Omental fat pad (tissue), 4 donors: Measurements from ENCODE around the gene OGG1. TPM values are rescaled to one million over a fixed set of nuclear protein-coding genes. Genes with fewer than 3 reads are reported as not detected.

Experiments used
- ATAC-seq: fragments of 150-250 bp; one replicate; pipeline ENCODE4 v1.9.1; 2016; ENCODE audit warnings: mild to moderate bottlenecking, moderate library complexity; ENCODE audit not compliant: low FRiP score
- DNase-seq: peaks from one replicate; pipeline ENCODE4 v3.0.0-alpha.2; 2019; ENCODE audit warnings: low spot score
- CTCF ChIP-seq, 3 donors: fragments of 450-650 bp; IDR thresholded peaks; one replicate each; pipeline ENCODE4 v1.5.1; 2016 to 2017; ENCODE audit warnings: antibody characterized with exemption in 3 of 3, mild to moderate bottlenecking in 3 of 3, moderate library complexity in 2 of 3
- total RNA-seq, 4 donors: library from RNA; depleted of rRNA; stranded (reverse); fragments of >200 nt; gene quantifications; one replicate each; pipeline ENCODE4 v1.1.0, GENCODE V29; 2016

OGG1 gene
- total RNA-seq, 4 donors from 2014 or later, result 15.6 to 27.1 (median 19.5) TPM

DNA sequence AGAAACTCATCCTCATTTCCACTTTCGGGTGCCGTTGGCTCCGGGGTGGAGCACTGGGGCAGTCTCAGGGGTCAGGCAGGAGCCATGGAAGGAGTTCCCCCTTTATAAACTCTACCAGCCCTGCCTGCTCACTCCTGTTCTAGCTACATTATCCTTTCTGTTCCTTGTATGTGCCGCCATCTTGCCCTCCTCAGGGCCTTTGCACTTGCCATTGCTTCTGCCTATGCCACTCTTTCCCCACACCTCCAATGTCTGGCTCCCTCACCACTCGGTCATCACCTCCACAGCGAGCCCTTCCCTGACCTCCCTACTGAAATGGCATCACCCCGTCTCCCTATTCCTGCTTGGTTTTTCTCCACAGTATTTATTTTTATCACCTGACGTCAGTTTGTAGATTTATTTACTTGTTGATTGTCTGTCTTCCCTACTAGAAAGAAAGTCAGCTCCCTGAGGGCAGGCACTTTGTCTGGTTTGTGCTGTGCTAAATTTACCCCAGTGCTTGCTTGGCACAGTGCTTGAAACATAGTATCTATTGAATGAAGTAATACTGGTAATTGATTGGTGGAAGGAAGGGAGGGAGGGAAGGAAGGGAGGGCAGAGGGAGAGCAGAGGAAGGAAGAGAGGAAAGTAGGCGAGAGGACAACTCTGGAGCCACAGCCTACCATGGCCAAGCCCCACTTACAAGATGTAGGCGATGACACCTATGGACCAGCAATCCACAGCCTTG, 11.2 kb downstream of the OGG1 start:
- DNase-seq (no peak), ATAC-seq (no peak)
- TF ChIP-seq CTCF (IDR thresholded peaks at IDR 0.05), result no peak

DNA sequence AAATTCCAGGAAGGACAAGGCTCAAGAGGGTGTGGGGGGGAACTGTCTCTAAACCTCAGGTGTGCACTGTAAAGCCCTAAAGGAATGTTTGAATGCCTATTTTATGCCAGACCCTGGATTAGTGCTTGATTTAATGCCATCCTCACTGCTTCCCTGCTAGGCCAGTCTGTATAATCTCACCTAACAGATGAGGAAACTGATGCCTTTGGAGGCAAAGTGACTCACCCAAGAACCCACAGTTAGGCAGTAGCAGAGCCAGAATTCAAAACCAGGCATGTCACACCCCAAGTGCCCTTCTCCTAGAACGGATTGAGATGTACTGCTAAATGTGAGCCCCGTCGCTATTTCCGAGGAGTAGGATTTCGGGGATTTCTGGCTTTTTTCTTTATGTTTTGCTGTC, 12.2 kb downstream of the OGG1 start:
- DNase-seq (no peak), ATAC-seq (no peak)
- no peak for TF ChIP-seq CTCF (IDR thresholded peaks at IDR 0.05)

GRCh38 chr3:9762871-9763270, 13.1 kb downstream of the OGG1 start:
- no peak for TF ChIP-seq CTCF (IDR thresholded peaks at IDR 0.05)
- DNase-seq, result no peak
- no peak for ATAC-seq

GRCh38 chr3:9765865-9766264, 16.1 kb downstream of the OGG1 start:
- no peak for TF ChIP-seq CTCF (IDR thresholded peaks at IDR 0.05)
- ATAC-seq (no peak), DNase-seq (no peak)

GRCh38 chr3:9767418-9767817, 17.7 kb downstream of the OGG1 start:
- TF ChIP-seq CTCF (IDR thresholded peaks at IDR 0.05), result no peak
- DNase-seq (no peak), ATAC-seq (no peak)

GRCh38 chr3:9768141-9768775, 18.5 kb downstream of the OGG1 start:
- no peak for TF ChIP-seq CTCF (IDR thresholded peaks at IDR 0.05)
- ATAC-seq (no peak), DNase-seq (no peak)

- ATAC-seq (peak; percentile 2), DNase-seq (no peak)
- no peak for TF ChIP-seq CTCF (IDR thresholded peaks at IDR 0.05)
Observed at GRCh38 chr3:9769012-9769411, 19.3 kb downstream of the OGG1 start.
